ENCODE data around the gene EEF1AKMT4. TPM values are rescaled to one million over a fixed set of nuclear protein-coding genes. Genes with fewer than 3 reads are reported as not detected.

EEF1AKMT4 gene
- 3.1 and 5.8 TPM in 2 replicates for total RNA-seq

DNA sequence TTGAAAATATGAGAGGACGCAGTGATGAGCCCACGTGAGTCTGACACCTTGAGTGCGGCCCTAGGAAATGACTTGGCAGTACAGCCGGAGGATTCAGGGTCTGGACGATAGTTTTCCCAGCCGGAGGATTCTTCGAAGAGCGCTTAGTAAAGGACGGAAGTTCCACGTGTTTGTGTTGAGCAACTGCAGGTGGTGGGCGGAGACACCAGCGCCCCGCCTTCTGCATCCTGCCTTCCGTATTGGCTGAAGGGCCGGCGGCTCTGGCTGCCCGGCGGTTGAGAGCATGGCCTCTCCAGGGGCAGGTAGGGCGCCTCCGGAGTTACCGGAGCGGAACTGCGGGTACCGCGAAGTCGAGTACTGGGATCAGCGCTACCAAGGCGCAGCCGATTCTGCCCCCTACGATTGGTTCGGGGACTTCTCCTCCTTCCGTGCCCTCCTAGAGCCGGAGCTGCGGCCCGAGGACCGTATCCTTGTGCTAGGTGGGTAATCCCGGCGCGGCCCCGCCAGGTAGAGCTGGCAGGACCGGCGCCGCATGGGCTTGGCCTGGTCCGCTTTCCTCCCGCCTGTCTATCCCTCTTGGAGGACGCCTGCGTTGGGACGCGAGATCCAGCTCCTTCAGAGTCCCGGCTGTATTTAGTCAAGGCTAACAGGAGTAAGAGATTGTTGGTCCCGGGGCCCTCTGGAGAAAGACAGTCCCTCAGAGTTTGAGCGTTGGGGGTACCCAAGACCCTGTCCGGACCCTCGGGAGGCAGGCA lies at the start of gene EEF1AKMT4:
Gene EEF1AKMT4, plus strand, starts transcription at position 261 of the 755 bp plus-strand sequence. Its CDS starts 23 bp downstream, at position 284.
- peak; percentile 96 for DNase-seq (ENCODE audit: extremely low read depth, low read depth, low spot score)

GRCh38 chr3:184200825-184201224 lies 48.6 kb upstream of the EEF1AKMT4 start:
- no peak for DNase-seq (ENCODE audit: extremely low read depth, low read depth, low spot score)

GRCh38 chr3:184203526-184203925 lies 45.9 kb upstream of the EEF1AKMT4 start:
- DNase-seq (ENCODE audit: extremely low read depth, low read depth, low spot score), result no peak

- no peak for DNase-seq (ENCODE audit: extremely low read depth, low read depth, low spot score)
Measured at GRCh38 chr3:184209146-184209923, 40.1 kb upstream of the EEF1AKMT4 start.

DNA sequence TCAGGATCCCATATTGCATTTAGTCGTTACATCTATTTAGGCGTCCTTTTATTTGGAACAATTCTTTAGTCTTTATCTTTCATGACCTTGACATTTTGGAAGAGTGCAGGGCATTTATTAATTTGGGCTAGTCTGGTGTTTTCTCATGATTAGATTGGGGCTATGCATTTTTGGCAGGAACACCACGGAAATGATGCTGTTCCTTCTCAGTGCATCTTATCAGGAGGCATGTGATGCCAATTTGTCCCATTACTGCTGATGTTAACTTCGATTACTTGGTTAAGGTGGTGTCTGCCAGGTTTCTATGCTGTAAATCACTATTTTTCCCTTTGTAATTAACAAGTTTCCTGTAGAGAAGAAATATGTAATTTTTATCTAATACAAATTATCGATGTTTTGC lies 38.2 kb upstream of the EEF1AKMT4 start:
- no peak for DNase-seq (ENCODE audit: extremely low read depth, low read depth, low spot score)

- no peak for DNase-seq (ENCODE audit: extremely low read depth, low read depth, low spot score)
Measured at GRCh38 chr3:184211718-184212117, 37.8 kb upstream of the EEF1AKMT4 start.

GRCh38 chr3:184218814-184219213 lies 30.7 kb upstream of the EEF1AKMT4 start:
- DNase-seq (ENCODE audit: extremely low read depth, low read depth, low spot score), result no peak

- DNase-seq (ENCODE audit: extremely low read depth, low read depth, low spot score), result no peak
Measured at GRCh38 chr3:184222521-184222920, 27.0 kb upstream of the EEF1AKMT4 start.

- no peak for DNase-seq (ENCODE audit: extremely low read depth, low read depth, low spot score)
Measured at GRCh38 chr3:184223946-184224345, 25.5 kb upstream of the EEF1AKMT4 start.

- DNase-seq (ENCODE audit: extremely low read depth, low read depth, low spot score), result no peak
Measured at GRCh38 chr3:184227481-184227935, 22.0 kb upstream of the EEF1AKMT4 start.

DNA sequence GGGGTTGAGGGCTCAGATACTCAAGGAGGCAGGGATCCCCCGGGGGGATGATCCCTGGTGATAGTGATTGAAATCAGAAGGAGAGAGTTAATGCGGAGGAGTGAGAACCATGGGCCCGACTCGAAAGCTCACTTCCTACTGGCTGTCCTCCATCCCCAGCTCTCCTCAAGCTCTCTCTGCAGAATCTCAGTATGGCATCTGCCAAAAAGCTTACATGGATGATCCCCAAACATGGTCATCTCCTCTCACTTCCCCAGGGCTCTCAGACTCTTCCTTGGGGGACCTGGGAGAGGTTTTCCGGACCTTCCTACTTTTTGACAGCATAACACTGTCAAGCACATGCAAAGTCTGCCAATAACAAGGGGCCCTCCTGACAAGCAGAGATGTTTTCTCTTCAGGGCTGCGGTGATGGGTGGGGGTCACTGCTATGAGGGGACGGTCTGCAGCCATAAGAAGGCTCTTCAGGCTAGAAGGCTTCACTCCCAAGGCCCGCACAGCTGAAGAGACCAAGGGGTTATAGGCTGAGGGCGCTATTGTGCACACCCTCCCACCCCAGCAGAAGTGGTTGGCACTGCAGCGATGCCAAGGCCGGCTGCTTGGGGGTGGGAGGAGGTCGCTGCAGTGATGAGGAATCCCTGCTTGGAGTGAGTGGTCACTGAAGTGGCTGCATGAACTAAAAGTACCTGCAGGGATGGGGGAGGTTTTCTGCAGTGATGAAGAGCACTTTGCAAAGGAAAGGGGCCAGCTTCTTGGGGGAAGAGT lies 20.9 kb upstream of the EEF1AKMT4 start:
- no peak for DNase-seq (ENCODE audit: extremely low read depth, low read depth, low spot score)

DNA sequence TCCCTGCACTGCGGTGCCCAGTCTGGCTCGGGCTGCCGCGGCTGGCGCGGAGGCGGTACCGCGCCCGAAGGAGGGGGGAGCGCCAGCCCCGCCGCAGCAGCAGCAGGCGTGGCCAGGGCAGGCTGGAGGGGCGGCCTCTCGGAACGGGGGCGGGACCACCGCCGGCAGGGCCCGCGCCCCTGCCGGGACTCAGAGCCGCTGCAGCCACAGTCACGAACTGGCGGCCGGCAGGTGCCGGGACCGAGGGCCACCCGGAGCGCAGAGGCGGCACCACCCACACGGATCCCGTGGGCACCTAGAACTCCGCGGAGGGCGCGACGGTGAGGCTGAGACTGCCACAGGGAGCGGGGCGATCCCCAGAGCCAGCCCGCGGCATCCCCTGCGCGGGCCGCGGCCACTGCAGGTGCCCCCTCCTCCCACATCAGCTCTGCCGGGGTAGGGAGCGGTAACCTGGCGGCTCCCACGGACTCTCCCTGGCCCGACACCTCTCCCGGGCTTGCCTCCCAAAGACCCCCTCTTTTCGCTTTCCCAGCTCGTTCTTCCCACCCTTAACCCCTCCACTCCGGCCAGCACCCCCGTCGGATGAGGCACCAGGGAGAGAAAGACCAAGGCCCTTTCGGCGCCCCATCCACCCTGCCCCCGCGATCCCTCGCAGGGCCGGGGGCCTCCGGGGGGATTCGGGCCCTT lies 19.9 kb upstream of the EEF1AKMT4 start, which contains the start of gene VWA5B2:
Gene VWA5B2, plus strand, starts transcription at position 192 of the 687 bp plus-strand sequence. CDS start 944 bp downstream, outside the sequence.
- no peak for DNase-seq (ENCODE audit: extremely low read depth, low read depth, low spot score)

DNA sequence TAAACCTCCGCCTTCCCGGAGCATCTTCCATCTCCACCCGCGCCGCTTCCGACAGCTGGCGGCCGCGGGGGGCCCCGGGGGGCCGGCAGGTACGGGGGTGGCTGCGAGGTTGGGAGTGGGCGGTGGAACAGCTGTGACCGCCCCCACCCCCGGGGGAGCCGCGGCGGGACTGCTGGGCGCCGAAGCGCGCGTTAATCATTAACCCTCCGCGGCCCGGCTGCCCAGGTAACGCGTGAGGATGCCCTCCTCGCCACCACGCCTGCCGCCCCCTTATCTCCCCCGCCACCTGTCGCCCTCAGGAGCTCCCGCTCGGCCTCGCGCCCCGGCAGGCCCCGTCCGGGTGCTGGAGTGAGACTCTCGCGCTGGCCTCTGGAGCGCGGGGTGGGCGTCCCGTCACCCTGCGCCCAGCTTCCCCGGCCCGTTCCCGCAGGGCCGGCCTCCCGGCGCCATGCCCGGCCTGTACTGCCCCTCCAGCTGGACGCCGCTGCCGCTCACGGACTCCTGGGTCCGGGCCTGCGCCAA lies 19.3 kb upstream of the EEF1AKMT4 start:
- DNase-seq (ENCODE audit: extremely low read depth, low read depth, low spot score), result no peak

DNA sequence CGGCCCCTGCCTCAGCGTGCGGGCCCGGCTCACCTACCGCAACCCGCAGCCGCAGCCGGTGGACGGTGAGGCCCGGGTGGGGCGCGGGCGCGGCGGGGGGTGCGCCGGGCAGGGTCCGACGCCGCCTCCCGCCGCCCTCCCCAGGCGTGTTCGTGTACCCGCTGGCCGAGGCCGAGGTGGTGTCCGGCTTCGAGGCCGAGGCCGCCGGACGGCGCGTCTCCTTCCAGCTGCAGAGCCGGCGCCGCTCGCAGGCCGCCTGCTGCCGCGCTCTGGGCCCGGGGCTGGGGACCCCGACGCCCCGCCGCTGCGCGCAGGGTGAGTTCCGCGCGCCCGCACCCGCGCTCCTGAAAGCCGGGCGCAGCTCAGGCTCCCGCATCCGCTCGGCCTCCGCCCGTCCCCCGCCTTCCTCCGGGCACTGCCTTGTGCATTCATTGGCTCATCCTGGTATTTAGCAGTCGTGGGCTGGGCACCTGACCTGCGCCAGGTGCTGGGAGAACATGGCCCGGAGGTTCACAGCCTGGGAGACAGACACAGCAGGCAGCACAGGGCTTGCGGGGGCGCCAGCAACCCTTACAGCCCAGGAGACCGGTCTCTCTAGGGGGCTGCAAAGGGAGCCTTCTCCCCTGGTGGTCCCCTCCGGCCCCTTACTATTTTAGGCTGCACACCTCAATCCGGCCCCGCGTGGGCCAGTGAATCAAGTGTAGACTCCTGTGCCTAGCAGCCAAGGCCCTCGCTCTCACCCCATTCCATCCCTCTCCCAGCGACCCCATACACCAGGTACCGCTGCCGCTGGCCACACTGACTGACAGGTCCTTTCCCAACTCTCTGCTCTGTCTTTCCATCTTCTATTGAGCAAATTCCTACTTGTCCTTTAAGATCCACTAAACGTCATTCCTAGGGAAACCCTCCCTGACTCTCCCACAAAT lies 18.6 kb upstream of the EEF1AKMT4 start:
- DNase-seq (ENCODE audit: extremely low read depth, low read depth, low spot score), result no peak

GRCh38 chr3:184231671-184232070 lies 17.8 kb upstream of the EEF1AKMT4 start:
- no peak for DNase-seq (ENCODE audit: extremely low read depth, low read depth, low spot score)

DNA sequence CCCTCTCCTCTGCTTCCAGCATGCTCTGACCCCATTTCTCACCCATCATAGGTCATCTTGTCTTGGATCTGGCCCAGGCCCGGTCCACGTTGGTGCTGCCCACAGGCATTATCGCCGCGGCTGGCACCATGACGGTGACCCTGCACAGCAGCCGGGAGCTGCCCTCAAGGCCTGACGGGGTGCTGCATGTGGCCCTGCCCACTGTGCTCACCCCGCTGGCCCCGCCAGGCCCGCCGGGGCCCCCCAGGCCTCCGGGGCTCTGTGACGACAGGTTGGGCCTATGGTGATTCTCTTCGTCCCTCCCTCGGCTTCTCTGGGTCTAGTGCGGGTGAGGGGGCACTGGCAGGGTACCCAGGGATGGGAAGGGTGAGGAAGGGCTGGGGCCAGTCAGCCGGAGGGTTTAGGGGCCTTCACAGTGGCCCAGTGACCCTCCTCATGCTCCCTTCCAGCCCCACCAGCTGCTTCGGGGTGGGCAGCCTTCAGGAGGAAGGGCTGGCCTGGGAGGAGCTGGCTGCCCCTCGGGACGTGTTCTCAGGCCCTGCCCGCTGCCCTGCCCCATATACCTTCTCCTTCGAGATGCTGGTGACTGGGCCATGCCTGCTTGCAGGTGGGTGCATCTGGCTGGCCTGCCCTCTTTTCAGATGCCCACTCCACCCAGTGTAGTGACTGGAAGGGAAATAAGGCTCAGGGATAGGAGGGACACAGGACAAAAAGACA lies 16.2 kb upstream of the EEF1AKMT4 start:
- no peak for DNase-seq (ENCODE audit: extremely low read depth, low read depth, low spot score)

DNA sequence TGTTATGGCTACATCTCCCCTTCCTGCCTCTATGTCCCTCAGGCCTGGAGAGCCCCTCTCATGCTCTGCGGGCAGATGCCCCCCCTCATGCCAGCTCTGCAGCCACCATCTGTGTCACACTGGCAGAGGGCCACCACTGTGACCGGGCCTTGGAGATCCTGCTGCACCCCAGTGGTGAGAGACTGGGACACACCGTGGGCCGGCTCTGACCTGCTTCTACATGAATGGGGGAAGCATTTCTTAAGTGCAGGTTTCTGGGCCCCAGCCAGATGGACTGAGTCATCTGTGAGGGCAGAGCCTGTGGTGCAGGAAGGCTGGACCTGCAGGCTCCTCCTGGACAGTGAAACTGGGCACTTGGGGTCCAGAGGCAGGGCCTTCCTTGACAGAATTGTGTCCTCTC lies 15.2 kb upstream of the EEF1AKMT4 start:
- no peak for DNase-seq (ENCODE audit: extremely low read depth, low read depth, low spot score)

GRCh38 chr3:184234671-184235380 lies 14.6 kb upstream of the EEF1AKMT4 start:
- DNase-seq (ENCODE audit: extremely low read depth, low read depth, low spot score), result no peak
